Keratinocyte (primary cell): ENCODE data around the gene CD81. TPM values are rescaled to one million over a fixed set of nuclear protein-coding genes. Genes with fewer than 3 reads are reported as not detected.

Experiments used
- DNase-seq: peaks from one replicate; pipeline ENCODE4 v3.0.0-alpha.2; 2011; ENCODE audit warnings: low read depth, missing footprints, low spot score
- FAIRE-seq: peaks from 2 replicates; lab custom pipeline; 2011; peaks lifted over from hg19 to GRCh38; lab: Jason Lieb, UNC
- H2AFZ ChIP-seq: 2 replicates; pipeline ENCODE4 v1.6.0; 2012; ENCODE audit warnings: low read length, control low read depth, inconsistent platforms; ENCODE audit not compliant: control insufficient read depth
- H3K27ac ChIP-seq: 2 replicates; pipeline ENCODE4 v1.5.1; 2011; ENCODE audit warnings: low read length; ENCODE audit not compliant: control insufficient read depth, insufficient read depth
- H3K27me3 ChIP-seq: 3 replicates; pipeline ENCODE4 v1.6.0; 2011; ENCODE audit warnings: low read length; ENCODE audit not compliant: control insufficient read depth, insufficient read depth; ENCODE audit errors: extremely low read depth
- H3K36me3 ChIP-seq, 2 experiments: 2 replicates in 1 of 2; 3 replicates in 1 of 2; pipeline ENCODE4 v1.5.1; 2011; ENCODE audit warnings: low read length in 2 of 2, mild to moderate bottlenecking in 1 of 2; ENCODE audit not compliant: control insufficient read depth in 2 of 2, insufficient read depth in 2 of 2; ENCODE audit errors: extremely low read depth in 1 of 2
- H3K4me1 ChIP-seq: 3 replicates; pipeline ENCODE4 v1.5.1; 2011; ENCODE audit warnings: low read length; ENCODE audit not compliant: control insufficient read depth, insufficient read depth; ENCODE audit errors: extremely low read depth
- H3K4me2 ChIP-seq: 3 replicates; pipeline ENCODE4 v1.6.0; 2011; ENCODE audit warnings: low read depth, low read length; ENCODE audit not compliant: control insufficient read depth, insufficient read depth; ENCODE audit errors: extremely low read depth
- H3K4me3 ChIP-seq, 3 experiments: fragments of 200-600 bp in 1 of 3; sonication (generic) in 1 of 3; 2 replicates in 2 of 3; 3 replicates in 1 of 3; pipeline ENCODE4 v1.5.1; 2011 to 2016; ENCODE audit warnings: low read length in 3 of 3, mild to moderate bottlenecking in 3 of 3, control low read depth in 2 of 3, inconsistent platforms in 1 of 3, low read depth in 1 of 3, mixed read lengths in 1 of 3, mixed run types in 1 of 3, moderate library complexity in 1 of 3; ENCODE audit not compliant: control insufficient read depth in 2 of 3, insufficient read depth in 2 of 3; ENCODE audit errors: extremely low read depth in 1 of 3
- H3K79me2 ChIP-seq: 2 replicates; pipeline ENCODE4 v1.6.0; 2012; ENCODE audit warnings: low read length; ENCODE audit not compliant: control insufficient read depth, insufficient read depth
- H3K9ac ChIP-seq: 3 replicates; pipeline ENCODE4 v1.6.0; 2011; ENCODE audit warnings: low read length; ENCODE audit not compliant: control insufficient read depth, insufficient read depth; ENCODE audit errors: extremely low read depth
- H3K9me1 ChIP-seq: 3 replicates; pipeline ENCODE4 v1.6.0; 2011; ENCODE audit warnings: low read length; ENCODE audit not compliant: control insufficient read depth, insufficient read depth; ENCODE audit errors: extremely low read depth
- H3K9me3 ChIP-seq: 2 replicates; pipeline ENCODE4 v1.5.1; 2012; ENCODE audit warnings: low read depth, low read length; ENCODE audit not compliant: control insufficient read depth
- H4K20me1 ChIP-seq: 3 replicates; pipeline ENCODE4 v1.6.0; 2011; ENCODE audit warnings: low read length; ENCODE audit not compliant: control insufficient read depth, insufficient read depth; ENCODE audit errors: extremely low read depth
- EZH2 ChIP-seq: IDR thresholded peaks from one replicate; pipeline ENCODE4 v1.6.1; 2012; ENCODE audit warnings: inconsistent platforms, mild to moderate bottlenecking, low read length, moderate library complexity
- dilution Hi-C: fragments of 300-500 bp; cut with MboI; formaldehyde crosslinking; loops from one replicate; pipeline ENCODE4 v1.7.0; 2020; ENCODE audit warnings: low sequenced_read_pairs; ENCODE audit not compliant: extremely low pct_ligation_motif_present
- polyA plus RNA-seq, 5 experiments: library from polyadenylated mRNA; depleted of rRNA in 3 of 5; stranded (reverse) in 3 of 5; stranded (forward) in 1 of 5; unstranded in 1 of 5; fragments of >200 nt; gene quantifications; 1 replicate in 1 of 5; 2 replicates in 3 of 5; 3 replicates in 1 of 5; pipeline versions ENCODE4 v1.2.1 to v1.2.3, GENCODE V29; 2011 to 2012; ENCODE audit warnings: missing spikeins in 2 of 5, low read depth in 1 of 5, low replicate concordance in 1 of 5
- TF ChIP-seq, protein P1 (sequence below), 3 experiments: IDR thresholded peaks in 1 of 3; conservative IDR thresholded peaks in 1 of 3; optimal IDR thresholded peaks in 1 of 3; 2 replicates in 2 of 3; 3 replicates in 1 of 3; pipeline versions ENCODE3 to v1.5.1; 2011; ENCODE audit warnings: low read length in 3 of 3, mild to moderate bottlenecking in 3 of 3, moderate library complexity in 2 of 3, control low read depth in 1 of 3, inconsistent platforms in 1 of 3; ENCODE audit not compliant: insufficient read depth in 2 of 3; ENCODE audit errors: extremely low read depth in 1 of 3

Gene CD81
- polyA plus RNA-seq, 1 donor (not counting 4 experiments of a cell fraction or from before 2014, with no cell fraction given) = 194 TPM

DNA sequence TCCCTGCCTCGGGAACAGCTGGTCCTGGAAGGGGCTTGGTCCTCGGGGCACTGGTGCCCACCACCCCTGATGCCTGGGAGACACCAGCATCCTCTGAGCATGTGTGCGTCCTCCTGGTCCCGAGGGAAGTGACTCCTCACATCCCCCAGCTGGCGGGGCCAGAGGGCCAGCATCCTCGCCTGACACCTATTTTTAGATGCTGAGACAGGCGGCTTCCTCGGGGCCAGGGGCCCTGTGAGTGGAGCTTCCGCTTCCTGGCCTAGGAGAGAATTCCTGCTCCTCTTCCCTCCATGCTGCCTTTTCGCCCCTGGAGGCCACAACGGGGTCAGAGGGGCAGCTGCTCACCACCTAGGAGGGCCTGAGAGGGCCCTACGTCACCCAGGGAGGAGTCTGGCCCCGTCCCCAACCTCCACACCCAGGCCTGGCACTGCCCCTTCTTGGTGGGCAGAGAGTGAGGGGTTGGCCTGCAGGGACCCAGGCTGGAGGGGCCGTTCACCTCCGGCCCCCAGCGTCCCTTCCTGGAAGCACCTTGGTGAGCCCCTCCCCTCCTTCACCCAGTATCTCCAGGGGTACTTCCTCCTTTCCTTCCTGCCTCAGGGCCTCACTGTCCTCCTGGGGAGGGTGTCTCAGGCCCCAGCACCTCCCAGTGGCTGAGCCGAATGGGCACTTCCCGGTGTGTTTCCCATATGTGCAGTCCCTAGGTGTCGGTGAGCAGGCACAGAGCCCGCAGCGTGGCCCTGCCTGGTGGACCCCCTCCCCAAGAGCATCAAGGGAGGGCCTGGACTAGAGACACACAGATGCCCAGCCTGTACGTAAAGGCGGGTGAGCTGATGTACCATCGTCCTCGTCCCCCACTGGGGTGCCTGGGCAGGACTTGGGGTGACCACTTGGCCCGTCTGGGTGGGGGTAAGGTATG lies 6.1 kb downstream of the CD81 start:
- Histone ChIP-seq H3K9me1 (no peaks in the 10 kb centered on the region), H3K9me3 (no peaks in the 10 kb centered on the region), H3K4me3 (no peak overlapping the region), H4K20me1 (peaks cover 66% of the 10 kb centered on the region), H3K79me2 (peaks cover 97% of the 10 kb centered on the region), H3K27ac (no peak overlapping the region), H2AFZ (no peak overlapping the region), H3K36me3 (peaks cover 24 to 25% of the 10 kb centered on the region in 2 experiments), H3K4me1 (peaks cover 50% of the 10 kb centered on the region), H3K4me2 (no peak overlapping the region), H3K27me3 (no peaks in the 10 kb centered on the region), H3K9ac (no peak overlapping the region)
- DNase-seq (no peak), FAIRE-seq (no peak)
- dilution Hi-C loops = no loop called here
- no peak for TF ChIP-seq EZH2
- TF ChIP-seq, protein P1, sequence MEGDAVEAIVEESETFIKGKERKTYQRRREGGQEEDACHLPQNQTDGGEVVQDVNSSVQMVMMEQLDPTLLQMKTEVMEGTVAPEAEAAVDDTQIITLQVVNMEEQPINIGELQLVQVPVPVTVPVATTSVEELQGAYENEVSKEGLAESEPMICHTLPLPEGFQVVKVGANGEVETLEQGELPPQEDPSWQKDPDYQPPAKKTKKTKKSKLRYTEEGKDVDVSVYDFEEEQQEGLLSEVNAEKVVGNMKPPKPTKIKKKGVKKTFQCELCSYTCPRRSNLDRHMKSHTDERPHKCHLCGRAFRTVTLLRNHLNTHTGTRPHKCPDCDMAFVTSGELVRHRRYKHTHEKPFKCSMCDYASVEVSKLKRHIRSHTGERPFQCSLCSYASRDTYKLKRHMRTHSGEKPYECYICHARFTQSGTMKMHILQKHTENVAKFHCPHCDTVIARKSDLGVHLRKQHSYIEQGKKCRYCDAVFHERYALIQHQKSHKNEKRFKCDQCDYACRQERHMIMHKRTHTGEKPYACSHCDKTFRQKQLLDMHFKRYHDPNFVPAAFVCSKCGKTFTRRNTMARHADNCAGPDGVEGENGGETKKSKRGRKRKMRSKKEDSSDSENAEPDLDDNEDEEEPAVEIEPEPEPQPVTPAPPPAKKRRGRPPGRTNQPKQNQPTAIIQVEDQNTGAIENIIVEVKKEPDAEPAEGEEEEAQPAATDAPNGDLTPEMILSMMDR (optimal IDR thresholded peaks at IDR 0.05 in 1 of 3, IDR thresholded peaks at IDR 0.05 in 1 of 3, conservative IDR thresholded peaks at IDR 0.05 in 1 of 3; ENCODE audit: extremely low read depth in 1 of 3, insufficient read depth in 2 of 3, low read length in 3 of 3) = no peak

DNA sequence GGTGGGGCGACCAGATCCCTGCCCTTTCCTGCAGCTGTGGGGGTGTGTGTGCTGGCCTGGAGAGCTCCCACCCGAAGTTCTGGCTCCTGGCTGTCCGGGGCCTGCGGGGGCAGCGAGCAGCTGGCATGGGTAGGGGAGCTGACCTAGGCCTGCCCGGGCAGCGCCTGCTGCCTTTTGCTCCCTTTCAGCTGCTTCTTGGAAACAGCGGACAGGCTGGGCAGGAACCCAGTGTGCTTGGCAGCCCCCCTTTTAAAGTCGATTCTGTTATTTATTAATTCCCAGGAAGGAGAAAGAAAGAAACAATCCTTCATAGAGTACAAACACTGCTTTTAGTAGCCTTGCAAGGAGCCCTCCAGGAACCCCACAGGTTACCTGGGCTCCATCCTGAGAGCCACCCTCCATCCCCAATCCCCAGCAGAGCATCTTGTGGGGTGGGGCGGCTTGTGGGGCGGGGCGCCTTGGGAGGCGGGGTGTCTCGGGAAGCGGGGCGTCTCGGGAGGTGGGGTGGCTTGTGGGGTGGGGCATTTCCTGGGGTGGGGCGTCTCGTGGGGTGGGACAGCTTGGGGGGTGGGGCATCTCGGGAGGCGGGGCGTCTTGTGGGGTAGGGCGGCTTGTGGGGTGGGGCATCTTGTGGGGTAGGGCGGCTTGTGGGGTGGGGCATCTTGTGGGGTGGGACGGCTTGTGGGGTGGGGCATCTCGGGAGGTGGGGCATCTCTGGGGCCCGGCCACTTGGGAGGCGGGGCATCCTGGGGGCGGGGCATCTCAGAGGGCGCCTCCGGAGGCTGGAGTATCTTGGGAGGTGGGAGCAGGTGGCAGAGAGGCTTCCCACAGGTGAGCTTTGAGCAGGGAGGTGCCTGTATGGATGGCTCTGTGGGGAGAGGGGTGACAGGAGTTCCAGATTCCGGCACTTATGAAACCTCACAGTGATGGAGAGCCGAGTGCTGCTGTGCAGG lies 7.0 kb downstream of the CD81 start:
- DNase-seq = peak; percentile 65
- Histone ChIP-seq H3K9ac (no peak overlapping the region), H3K9me1 (no peaks in the 10 kb centered on the region), H4K20me1 (peaks cover 68% of the 10 kb centered on the region), H2AFZ (no peak overlapping the region), H3K27ac (no peak overlapping the region), H3K79me2 (peaks cover 97% of the 10 kb centered on the region), H3K36me3 (peaks cover 25 to 30% of the 10 kb centered on the region in 2 experiments), H3K4me1 (peaks cover 56% of the 10 kb centered on the region), H3K27me3 (no peaks in the 10 kb centered on the region), H3K4me3 (no peak overlapping the region), H3K4me2 (peak overlapping the region; percentile 41), H3K9me3 (no peaks in the 10 kb centered on the region)
- TF ChIP-seq, protein P1 (optimal IDR thresholded peaks at IDR 0.05 in 1 of 3, IDR thresholded peaks at IDR 0.05 in 1 of 3, conservative IDR thresholded peaks at IDR 0.05 in 1 of 3; ENCODE audit: extremely low read depth in 1 of 3, insufficient read depth in 2 of 3, low read length in 3 of 3) = no peak
- no peak for TF ChIP-seq EZH2
- no peak for FAIRE-seq
- dilution Hi-C loops = no loop called here
